SK-N-SH (cell line): ENCODE results near the gene AREL1. TPM values are rescaled to one million over a fixed set of nuclear protein-coding genes. Genes with fewer than 3 reads are reported as not detected.

Experiments
- CTCF ChIA-PET: fragments of 300-600, 350-600 bp; formaldehyde crosslinking; extraction: SDS; loops from one replicate; lab custom pipeline; 2021; lab: Yijun Ruan, JAX
- POLR2A ChIA-PET: fragments of 350-600 bp; sonication (Branson Sonifier 250); formaldehyde crosslinking; extraction: SDS; loops from one replicate; lab custom pipeline; 2020; ENCODE audit warnings: antibody characterized with exemption, inconsistent platforms; lab: Yijun Ruan, JAX
- DNase-seq: peaks from one replicate; pipeline ENCODE4 v3.0.0; 2012
- H2AFZ ChIP-seq: fragments of 200-600 bp; sonication (generic); 2 replicates; pipeline ENCODE4 v1.8.1; 2016; ENCODE audit warnings: antibody characterized with exemption, mild to moderate bottlenecking, low read depth
- H3F3A ChIP-seq: fragments of 200-600 bp; sonication (generic); replicated peaks from 2 replicates; pipeline ENCODE3; 2016; ENCODE audit warnings: antibody characterized with exemption, mild to moderate bottlenecking; ENCODE audit not compliant: insufficient read depth
- H3K27ac ChIP-seq, 2 experiments: fragments of 200-500 bp in 1 of 2; fragments of 200-600 bp in 1 of 2; sonication (Bioruptor generic) in 1 of 2; sonication (generic), shearing (Covaris generic) in 1 of 2; 2 replicates each; pipeline versions ENCODE4 v1.5.1 to v1.6.1; 2014 to 2016; ENCODE audit warnings: low read depth in 2 of 2, inconsistent platforms in 1 of 2, low read length in 1 of 2, mild to moderate bottlenecking in 1 of 2, mixed read lengths in 1 of 2
- H3K27me3 ChIP-seq: fragments of 200-600 bp; sonication (generic), shearing (Covaris generic); 2 replicates; pipeline ENCODE4 v1.6.1; 2016; ENCODE audit warnings: mixed run types; ENCODE audit not compliant: insufficient read depth
- H3K36me3 ChIP-seq, 2 experiments: fragments of 200-500 bp in 1 of 2; fragments of 200-600 bp in 1 of 2; sonication (Bioruptor generic) in 1 of 2; sonication (generic) in 1 of 2; replicated peaks in 1 of 2; 2 replicates each; pipeline versions ENCODE3 to v1.5.1; 2014 to 2016; ENCODE audit warnings: low read length in 1 of 2, mild to moderate bottlenecking in 1 of 2; ENCODE audit not compliant: insufficient read depth in 2 of 2, control insufficient read depth in 1 of 2
- H3K4me1 ChIP-seq, 2 experiments: fragments of 200-500 bp in 1 of 2; fragments of 200-600 bp in 1 of 2; sonication (Bioruptor generic) in 1 of 2; sonication (generic), shearing (Covaris generic) in 1 of 2; 2 replicates each; pipeline versions ENCODE4 v1.5.1 to v1.6.1; 2014 to 2016; ENCODE audit warnings: low read depth in 1 of 2, low read length in 1 of 2, mixed run types in 1 of 2; ENCODE audit not compliant: insufficient read depth in 2 of 2, control insufficient read depth in 1 of 2
- H3K4me2 ChIP-seq: fragments of 200-600 bp; sonication (generic), shearing (Covaris generic); 2 replicates; pipeline ENCODE4 v1.6.1; 2017; ENCODE audit warnings: mixed run types
- H3K4me3 ChIP-seq, 2 experiments: fragments of 200-500 bp in 1 of 2; fragments of 200-600 bp in 1 of 2; sonication (Bioruptor generic) in 1 of 2; sonication (generic), shearing (Covaris generic) in 1 of 2; 2 replicates each; pipeline versions ENCODE4 v1.5.1 to v1.8.1; 2014 to 2016; ENCODE audit warnings: low read depth in 2 of 2, inconsistent platforms in 1 of 2, low read length in 1 of 2, mild to moderate bottlenecking in 1 of 2, mixed read lengths in 1 of 2, moderate library complexity in 1 of 2
- H3K79me2 ChIP-seq: fragments of 200-600 bp; sonication (generic); 2 replicates; pipeline ENCODE4 v1.8.1; 2017; ENCODE audit warnings: mild to moderate bottlenecking; ENCODE audit not compliant: insufficient read depth
- H3K9ac ChIP-seq: fragments of 200-600 bp; sonication (generic); 2 replicates; pipeline ENCODE4 v1.6.1; 2017; ENCODE audit warnings: mixed run types
- H3K9me2 ChIP-seq: fragments of 200-600 bp; sonication (generic); 2 replicates; pipeline ENCODE4 v1.6.1; 2017; ENCODE audit warnings: mixed run types
- H3K9me3 ChIP-seq: fragments of 200-600 bp; sonication (generic); 2 replicates; pipeline ENCODE4 v1.6.1; 2017; ENCODE audit warnings: mixed run types, mild to moderate bottlenecking, moderate library complexity
- H4K20me1 ChIP-seq: fragments of 200-600 bp; sonication (generic); 2 replicates; pipeline ENCODE4 v1.6.1; 2017; ENCODE audit warnings: mild to moderate bottlenecking, mixed run types; ENCODE audit not compliant: insufficient read depth
- CHD2 ChIP-seq: fragments of 150-350 bp; IDR thresholded peaks from 2 replicates; pipeline ENCODE4 v1.6.1; 2018; ENCODE audit warnings: low read length; ENCODE audit not compliant: partially characterized antibody
- ELF1 ChIP-seq: IDR thresholded peaks from 2 replicates; pipeline ENCODE4 v1.4.0; 2012
- FOXJ3 ChIP-seq: sonication (generic); formaldehyde crosslinking; IDR thresholded peaks from 2 replicates; pipeline ENCODE4 v1.5.1; 2020; ENCODE audit warnings: mild to moderate bottlenecking, missing genetic modification reagents
- FOXM1 ChIP-seq: IDR thresholded peaks from 2 replicates; pipeline ENCODE4 v1.4.0; 2012; ENCODE audit warnings: low read depth, mild to moderate bottlenecking
- GATA2 ChIP-seq: sonication (generic); formaldehyde crosslinking; IDR thresholded peaks from 2 replicates; pipeline ENCODE4 v1.5.0; 2020; ENCODE audit warnings: mild to moderate bottlenecking, missing genetic modification reagents
- JUND ChIP-seq: IDR thresholded peaks from 2 replicates; pipeline ENCODE4 v1.4.0; 2012
- MEF2A ChIP-seq: IDR thresholded peaks from 2 replicates; pipeline ENCODE4 v1.4.0; 2012; ENCODE audit warnings: low read depth, borderline replicate concordance
- MXI1 ChIP-seq: IDR thresholded peaks from 2 replicates; pipeline ENCODE4 v1.6.1; 2012; ENCODE audit warnings: mild to moderate bottlenecking, low read depth, low read length, improper control_type of control experiment
- NRF1 ChIP-seq: IDR thresholded peaks from 2 replicates; pipeline ENCODE4 v1.6.1; 2012; ENCODE audit warnings: low read depth, mild to moderate bottlenecking, low read length
- POLR2AphosphoS5 ChIP-seq: IDR thresholded peaks from 2 replicates; pipeline ENCODE4 v1.6.1; 2012; ENCODE audit warnings: low read depth, low read length
- RCOR1 ChIP-seq: fragments of 150-350 bp; IDR thresholded peaks from 2 replicates; pipeline ENCODE4 v1.6.1; 2017; ENCODE audit warnings: antibody characterized with exemption, low read length
- RXRA ChIP-seq: IDR thresholded peaks from 2 replicates; pipeline ENCODE4 v1.4.0; 2012; ENCODE audit warnings: low read depth, mild to moderate bottlenecking, borderline replicate concordance
- TEAD4 ChIP-seq: IDR thresholded peaks from 2 replicates; pipeline ENCODE4 v1.4.0; 2012; ENCODE audit warnings: mild to moderate bottlenecking, borderline replicate concordance; ENCODE audit not compliant: insufficient read depth
- YY1 ChIP-seq: IDR thresholded peaks from 2 replicates; pipeline ENCODE4 v1.4.0; 2012; ENCODE audit warnings: low read depth, mild to moderate bottlenecking
- WGBS: methylation state at CpG from one replicate; pipeline ENCODE4 v1.1.6; 2017; ENCODE audit warnings: low lambda C conversion rate; 5-methylcytosine and 5-hydroxymethylcytosine counted together
- polyA plus RNA-seq, 3 experiments: library from polyadenylated mRNA; depleted of rRNA; stranded (reverse); fragments of >200 nt; gene quantifications; 2 replicates each; pipeline ENCODE4 v1.2.3, GENCODE V29; 2012
- TF ChIP-seq, protein P1 (sequence below): IDR thresholded peaks from 2 replicates; pipeline ENCODE4 v1.4.0; 2012; ENCODE audit warnings: low read depth, borderline replicate concordance
- TF ChIP-seq, protein P2 (sequence below): IDR thresholded peaks from 2 replicates; pipeline ENCODE4 v1.4.0; 2012; ENCODE audit warnings: low read depth, borderline replicate concordance
- TF ChIP-seq, protein P3 (sequence below): fragments of 150-350 bp; IDR thresholded peaks from 2 replicates; pipeline ENCODE4 v1.6.1; 2017; ENCODE audit warnings: antibody characterized with exemption, low read length, low read depth, borderline replicate concordance
- TF ChIP-seq, protein P4 (sequence below): IDR thresholded peaks from 2 replicates; pipeline ENCODE4; 2012

Gene AREL1
- polyA plus RNA-seq, 1 of the 3 experiments (the other 2 are of a cell fraction): 35.1 TPM

DNA sequence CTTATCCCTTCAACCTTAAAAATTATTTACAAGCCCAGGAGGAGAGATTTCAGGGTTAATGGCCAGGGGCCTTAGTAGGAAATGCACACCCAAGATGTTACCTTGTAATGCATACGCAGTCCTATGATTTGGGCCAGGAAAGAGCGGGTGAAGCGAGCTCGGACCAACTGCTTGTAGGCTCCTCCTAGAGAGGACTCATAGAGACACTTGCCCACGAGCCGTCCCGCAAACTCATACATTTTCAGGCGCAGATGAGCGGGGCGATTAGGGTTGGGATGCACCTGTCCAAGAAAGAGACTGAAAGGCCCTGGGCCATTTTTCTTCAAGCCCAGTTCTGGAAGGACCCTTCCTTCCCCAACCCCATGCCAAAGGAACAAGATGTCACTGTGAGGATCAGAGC, 43.0 kb downstream of the AREL1 start:
- H3K36me3 ChIP-seq: peaks cover 76 to 79% of the 10 kb centered on the region in 2 experiments
- CTCF ChIA-PET: interaction anchor here (0.6 kb wide), 1 partner anchor 8 kb away, joined by 3 read pairs; no protein-coding TSS in a partner anchor
- 96% methylated on average over 6 of the region's 10 CpGs for WGBS

More for the DNA sequence above, 43.0 kb downstream of the AREL1 start:
- Histone ChIP-seq H3K4me2 (no peak overlapping the region), H3K9me3 (no peaks in the 10 kb centered on the region), H3K9ac (no peak overlapping the region), H4K20me1 (no peaks in the 10 kb centered on the region), H2AFZ (no peak overlapping the region), H3F3A (peaks cover 49% of the 10 kb centered on the region), H3K4me1 (peaks cover 0 to 25% of the 10 kb centered on the region in 2 experiments; a peak in 2 of 4 replicates), H3K27me3 (no peaks in the 10 kb centered on the region), H3K9me2 (no peaks in the 10 kb centered on the region), H3K4me3 (no peak overlapping the region), H3K79me2 (no peaks in the 10 kb centered on the region), H3K27ac (peak overlapping the region in 1 of 2 experiments; percentile 90; a peak in 2 of 4 replicates)
- POLR2A ChIA-PET: interaction anchor here (0.7 kb wide), 1 partner anchor 8 kb away, joined by 3 read pairs; no protein-coding TSS in a partner anchor
- DNase-seq: no peak
- TF ChIP-seq MXI1 (no peak), NRF1 (no peak), GATA2 (CRISPR knock-in tag) (no peak), YY1 (no peak), TEAD4 (no peak), RCOR1 (no peak), JUND (no peak), RXRA (no peak), POLR2AphosphoS5 (no peak), ELF1 (no peak), MEF2A (no peak), FOXM1 (no peak), CHD2 (no peak), FOXJ3 (no peak)
- TF ChIP-seq, protein P1, sequence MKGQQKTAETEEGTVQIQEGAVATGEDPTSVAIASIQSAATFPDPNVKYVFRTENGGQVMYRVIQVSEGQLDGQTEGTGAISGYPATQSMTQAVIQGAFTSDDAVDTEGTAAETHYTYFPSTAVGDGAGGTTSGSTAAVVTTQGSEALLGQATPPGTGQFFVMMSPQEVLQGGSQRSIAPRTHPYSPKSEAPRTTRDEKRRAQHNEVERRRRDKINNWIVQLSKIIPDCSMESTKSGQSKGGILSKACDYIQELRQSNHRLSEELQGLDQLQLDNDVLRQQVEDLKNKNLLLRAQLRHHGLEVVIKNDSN: no peak
- TF ChIP-seq, protein P2, sequence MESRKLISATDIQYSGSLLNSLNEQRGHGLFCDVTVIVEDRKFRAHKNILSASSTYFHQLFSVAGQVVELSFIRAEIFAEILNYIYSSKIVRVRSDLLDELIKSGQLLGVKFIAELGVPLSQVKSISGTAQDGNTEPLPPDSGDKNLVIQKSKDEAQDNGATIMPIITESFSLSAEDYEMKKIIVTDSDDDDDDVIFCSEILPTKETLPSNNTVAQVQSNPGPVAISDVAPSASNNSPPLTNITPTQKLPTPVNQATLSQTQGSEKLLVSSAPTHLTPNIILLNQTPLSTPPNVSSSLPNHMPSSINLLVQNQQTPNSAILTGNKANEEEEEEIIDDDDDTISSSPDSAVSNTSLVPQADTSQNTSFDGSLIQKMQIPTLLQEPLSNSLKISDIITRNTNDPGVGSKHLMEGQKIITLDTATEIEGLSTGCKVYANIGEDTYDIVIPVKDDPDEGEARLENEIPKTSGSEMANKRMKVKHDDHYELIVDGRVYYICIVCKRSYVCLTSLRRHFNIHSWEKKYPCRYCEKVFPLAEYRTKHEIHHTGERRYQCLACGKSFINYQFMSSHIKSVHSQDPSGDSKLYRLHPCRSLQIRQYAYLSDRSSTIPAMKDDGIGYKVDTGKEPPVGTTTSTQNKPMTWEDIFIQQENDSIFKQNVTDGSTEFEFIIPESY: no peak
- TF ChIP-seq, protein P3, sequence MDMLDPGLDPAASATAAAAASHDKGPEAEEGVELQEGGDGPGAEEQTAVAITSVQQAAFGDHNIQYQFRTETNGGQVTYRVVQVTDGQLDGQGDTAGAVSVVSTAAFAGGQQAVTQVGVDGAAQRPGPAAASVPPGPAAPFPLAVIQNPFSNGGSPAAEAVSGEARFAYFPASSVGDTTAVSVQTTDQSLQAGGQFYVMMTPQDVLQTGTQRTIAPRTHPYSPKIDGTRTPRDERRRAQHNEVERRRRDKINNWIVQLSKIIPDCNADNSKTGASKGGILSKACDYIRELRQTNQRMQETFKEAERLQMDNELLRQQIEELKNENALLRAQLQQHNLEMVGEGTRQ: no peak
- TF ChIP-seq, protein P4, sequence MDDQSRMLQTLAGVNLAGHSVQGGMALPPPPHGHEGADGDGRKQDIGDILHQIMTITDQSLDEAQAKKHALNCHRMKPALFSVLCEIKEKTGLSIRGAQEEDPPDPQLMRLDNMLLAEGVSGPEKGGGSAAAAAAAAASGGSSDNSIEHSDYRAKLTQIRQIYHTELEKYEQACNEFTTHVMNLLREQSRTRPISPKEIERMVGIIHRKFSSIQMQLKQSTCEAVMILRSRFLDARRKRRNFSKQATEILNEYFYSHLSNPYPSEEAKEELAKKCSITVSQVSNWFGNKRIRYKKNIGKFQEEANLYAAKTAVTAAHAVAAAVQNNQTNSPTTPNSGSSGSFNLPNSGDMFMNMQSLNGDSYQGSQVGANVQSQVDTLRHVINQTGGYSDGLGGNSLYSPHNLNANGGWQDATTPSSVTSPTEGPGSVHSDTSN: no peak
